Body of pancreas (tissue), 4 donors: Measurements from ENCODE around the gene NKAIN2. TPM values are rescaled to one million over a fixed set of nuclear protein-coding genes. Genes with fewer than 3 reads are reported as not detected.

Experiments used
- ATAC-seq: fragments of 150-250 bp; one replicate; pipeline ENCODE4 v1.9.1; 2016
- DNase-seq, 4 donors: peaks; one replicate each; pipeline ENCODE4 v3.0.0-alpha.2; 2019
- H3K27ac ChIP-seq, 4 donors: fragments of 200-600 bp; sonication (generic); 1 replicate in 3 of 4; 2 replicates in 1 of 4; pipeline versions ENCODE4 v1.5.1 to v1.6.1; 2016 to 2019; ENCODE audit warnings: mild to moderate bottlenecking in 1 of 4, mixed read lengths in 1 of 4, moderate library complexity in 1 of 4
- H3K27me3 ChIP-seq, 2 donors: fragments of 200-600 bp; sonication (generic); one replicate each; pipeline ENCODE4 v1.6.0; 2016; ENCODE audit warnings: mild to moderate bottlenecking in 1 of 2
- H3K36me3 ChIP-seq, 2 donors: fragments of 200-600 bp; sonication (generic); replicated peaks in 1 of 2; 2 replicates each; pipeline ENCODE4 v1.5.1; 2016; ENCODE audit warnings: low read depth in 2 of 2; ENCODE audit not compliant: insufficient read depth in 1 of 2
- H3K4me1 ChIP-seq: fragments of 200-600 bp; sonication (generic); one replicate; pipeline ENCODE4 v1.6.0; 2016
- H3K4me3 ChIP-seq, 2 donors: fragments of 200-600 bp; sonication (generic); 1 replicate in 1 of 2; 2 replicates in 1 of 2; pipeline ENCODE4 v1.5.1; 2016 to 2019
- H3K9me3 ChIP-seq, 3 donors: fragments of 200-600 bp; sonication (generic); 1 replicate in 2 of 3; 2 replicates in 1 of 3; pipeline ENCODE4 v1.5.1; 2016
- CTCF ChIP-seq, 7 experiments: fragments of 450-650 bp in 4 of 7; fragments of 200-600 bp in 3 of 7; sonication (generic) in 3 of 7; IDR thresholded peaks; one replicate each; pipeline ENCODE4 v1.5.1; 2016 to 2019; ENCODE audit warnings: antibody characterized with exemption in 7 of 7
- POLR2A ChIP-seq, 3 donors: fragments of 450-650 bp; IDR thresholded peaks; one replicate each; pipeline ENCODE4 v1.6.1; 2016; ENCODE audit warnings: antibody characterized with exemption in 3 of 3, mild to moderate bottlenecking in 2 of 3
- WGBS, 2 donors: methylation state at CpG; one replicate each; pipeline ENCODE4 v1.1.5; 2017; 5-methylcytosine and 5-hydroxymethylcytosine counted together
- intact Hi-C: fragments of 100-400 bp; cut with DNase I; formaldehyde crosslinking; loops from one replicate; pipeline ENCODE4 v1.15.1; 2023
- total RNA-seq, 2 donors: library from RNA; depleted of rRNA; stranded (reverse); fragments of >200 nt; gene quantifications; one replicate each; pipeline ENCODE4 v1.1.0, GENCODE V29; 2016

Gene NKAIN2
- total RNA-seq, 2 donors from 2014 or later, result not detected

GRCh38 chr6:124131779-124132178 lies 328.1 kb downstream of the NKAIN2 start:
- no peak for ATAC-seq
- no peaks in the 10 kb centered on the region for H3K9me3 ChIP-seq
- no peaks in the 10 kb centered on the region for H3K4me1 ChIP-seq
- intact Hi-C loops, result no loop called here
- no peak for TF ChIP-seq CTCF (IDR thresholded peaks at IDR 0.05)
- TF ChIP-seq POLR2A (IDR thresholded peaks at IDR 0.05), result no peak
- no peak overlapping the region for H3K4me3 ChIP-seq
- no peaks in the 10 kb centered on the region for H3K27me3 ChIP-seq
- H3K36me3 ChIP-seq, result no peaks in the 10 kb centered on the region
- no peak overlapping the region for H3K27ac ChIP-seq
- no peak for DNase-seq

- no peak overlapping the region for H3K4me3 ChIP-seq
- H3K9me3 ChIP-seq, result no peaks in the 10 kb centered on the region
- H3K27me3 ChIP-seq, result no peaks in the 10 kb centered on the region
- no peak for DNase-seq
- no peak for ATAC-seq
- H3K4me1 ChIP-seq, result no peaks in the 10 kb centered on the region
- no peak for TF ChIP-seq POLR2A (IDR thresholded peaks at IDR 0.05)
- H3K27ac ChIP-seq, result no peak overlapping the region
- H3K36me3 ChIP-seq, result no peaks in the 10 kb centered on the region
- 67 to 86% methylated on average over 1 to 2 of the region's 2 CpGs for WGBS, 2 donors
- intact Hi-C loops, result no loop called here
These were observed 328.6 kb downstream of the NKAIN2 start for GRCh38 chr6:124132256-124132655.

- H3K36me3 ChIP-seq, result no peaks in the 10 kb centered on the region
- H3K4me1 ChIP-seq, result no peaks in the 10 kb centered on the region
- H3K4me3 ChIP-seq, result no peak overlapping the region
- intact Hi-C loops, result no loop called here
- no peaks in the 10 kb centered on the region for H3K9me3 ChIP-seq
- ATAC-seq (no peak), DNase-seq (no peak)
- 65 to 67% methylated on average over 2 of the region's 2 CpGs for WGBS, 2 donors
- TF ChIP-seq POLR2A (IDR thresholded peaks at IDR 0.05), result no peak
- no peaks in the 10 kb centered on the region for H3K27me3 ChIP-seq
- no peak overlapping the region for H3K27ac ChIP-seq
These were observed 339.2 kb downstream of the NKAIN2 start for GRCh38 chr6:124142852-124143251.

- no peak for TF ChIP-seq POLR2A (IDR thresholded peaks at IDR 0.05)
- TF ChIP-seq CTCF (IDR thresholded peaks at IDR 0.05), result no peak
- Histone ChIP-seq H3K4me1 (no peaks in the 10 kb centered on the region), H3K36me3 (no peaks in the 10 kb centered on the region), H3K27me3 (no peaks in the 10 kb centered on the region), H3K9me3 (no peaks in the 10 kb centered on the region), H3K4me3 (no peak overlapping the region), H3K27ac (no peak overlapping the region)
- ATAC-seq (no peak), DNase-seq (no peak)
- intact Hi-C loops, result no loop called here
These were observed 339.8 kb downstream of the NKAIN2 start for GRCh38 chr6:124143435-124143834.

- no peak for DNase-seq
- WGBS, 2 donors, result 23 to 28% methylated on average over 5 of the region's 5 CpGs
- Histone ChIP-seq H3K27ac (no peak overlapping the region), H3K9me3 (no peaks in the 10 kb centered on the region), H3K36me3 (no peaks in the 10 kb centered on the region), H3K4me3 (no peak overlapping the region), H3K4me1 (no peaks in the 10 kb centered on the region), H3K27me3 (no peaks in the 10 kb centered on the region)
- intact Hi-C loops, result no loop called here
- no peak for ATAC-seq
- TF ChIP-seq POLR2A (IDR thresholded peaks at IDR 0.05), result no peak
- no peak for TF ChIP-seq CTCF (IDR thresholded peaks at IDR 0.05)
These were observed 344.0 kb downstream of the NKAIN2 start for GRCh38 chr6:124147621-124148020.

- Histone ChIP-seq H3K27ac (no peak overlapping the region), H3K36me3 (no peaks in the 10 kb centered on the region), H3K4me1 (no peaks in the 10 kb centered on the region), H3K9me3 (no peaks in the 10 kb centered on the region), H3K27me3 (no peaks in the 10 kb centered on the region), H3K4me3 (no peak overlapping the region)
- DNase-seq, result no peak
- WGBS, 2 donors, result 14 to 17% methylated on average over 2 of the region's 2 CpGs
- intact Hi-C loops, result no loop called here
- no peak for ATAC-seq
- TF ChIP-seq CTCF (IDR thresholded peaks at IDR 0.05) (no peak), POLR2A (IDR thresholded peaks at IDR 0.05) (no peak)
These were observed 344.7 kb downstream of the NKAIN2 start for GRCh38 chr6:124148236-124148957.
